ENCODE data around the gene FBN1.

The FBN1 gene

GRCh38 chr15:48644827-48645557, 517 bp downstream of the FBN1 start:
- Histone ChIP-seq H2AFZ (ENCODE audit: low read length) (peak overlapping the region; percentile 98), H2BK5ac (ENCODE audit: low read length) (peak overlapping the region; percentile 67), H3K79me1 (ENCODE audit: low read depth, low read length) (peaks cover 2% of the 10 kb centered on the region), H3K27ac (replicated peaks; ENCODE audit: low read length) (peak overlapping the region; percentile 84), H4K91ac (ENCODE audit: low read depth, low read length, poor library complexity) (no peak overlapping the region), H3K18ac (ENCODE audit: low read length) (peak overlapping the region; percentile 93), H2BK12ac (ENCODE audit: low read length) (no peak overlapping the region), H3K9me3 (replicated peaks in 1 of 2; ENCODE audit: control insufficient read depth in 2 of 2, insufficient read depth in 1 of 2, low read depth in 1 of 2, low read length in 2 of 2) (no peaks in the 10 kb centered on the region), H3K14ac (ENCODE audit: low read length) (peak overlapping the region; percentile 32), H4K8ac (ENCODE audit: low read depth, low read length) (no peak overlapping the region), H2AK5ac (ENCODE audit: low read depth, low read length) (peak overlapping the region; percentile 14), H3K27me3 (ENCODE audit: control insufficient read depth in 3 of 3, insufficient read depth in 3 of 3, low read depth in 1 of 3, low read length in 3 of 3) (no peaks in the 10 kb centered on the region), H3K36me3 (replicated peaks in 1 of 2; ENCODE audit: control insufficient read depth in 2 of 2, insufficient read depth in 2 of 2, low read length in 2 of 2) (peaks cover 0 to 2% of the 10 kb centered on the region in 2 donors), H2BK120ac (ENCODE audit: low read depth, low read length) (no peak overlapping the region), H3K4me1 (ENCODE audit: control insufficient read depth in 2 of 2, insufficient read depth in 1 of 2, low read depth in 1 of 2, low read length in 2 of 2) (peaks cover 10 to 11% of the 10 kb centered on the region in 2 donors), H3K4me3 (ENCODE audit: low read length in 2 of 2) (peak overlapping the region; percentile 62 to 93), H3K4ac (ENCODE audit: low read length) (no peak overlapping the region), H3K4me2 (ENCODE audit: insufficient read depth, low read length, poor library complexity, severe bottlenecking) (peak overlapping the region; percentile 87), H2BK15ac (ENCODE audit: low read length) (no peak overlapping the region), H3K23ac (ENCODE audit: low read depth, low read length, poor library complexity) (peak overlapping the region; percentile 63), H3K9ac (ENCODE audit: low read depth, low read length, poor library complexity) (peak overlapping the region; percentile 91)
- peak; percentile 65 for DNase-seq (ENCODE audit: low spot score)
- WGBS, 2 donors (ENCODE audit: extremely low coverage in 2 of 2, insufficient read length in 2 of 2, insufficient replicate concordance in 1 of 2): no CpG with 5 or more reads among the region's 79 CpGs

- Histone ChIP-seq H3K18ac (ENCODE audit: low read length) (peak overlapping the region; percentile 82), H2AK5ac (ENCODE audit: low read depth, low read length) (no peak overlapping the region), H3K4me2 (ENCODE audit: insufficient read depth, low read length, poor library complexity, severe bottlenecking) (peak overlapping the region; percentile 87), H3K14ac (ENCODE audit: low read length) (no peak overlapping the region), H3K23ac (ENCODE audit: low read depth, low read length, poor library complexity) (no peak overlapping the region), H2BK12ac (ENCODE audit: low read length) (peak overlapping the region; percentile 76), H4K8ac (ENCODE audit: low read depth, low read length) (peak overlapping the region; percentile 94), H3K4me1 (ENCODE audit: control insufficient read depth in 2 of 2, insufficient read depth in 1 of 2, low read depth in 1 of 2, low read length in 2 of 2) (peaks cover 10 to 11% of the 10 kb centered on the region in 2 donors), H3K36me3 (replicated peaks in 1 of 2; ENCODE audit: control insufficient read depth in 2 of 2, insufficient read depth in 2 of 2, low read length in 2 of 2) (peaks cover 0 to 2% of the 10 kb centered on the region in 2 donors), H2AFZ (ENCODE audit: low read length) (peak overlapping the region; percentile 98), H4K91ac (ENCODE audit: low read depth, low read length, poor library complexity) (no peak overlapping the region), H3K79me1 (ENCODE audit: low read depth, low read length) (peaks cover 2% of the 10 kb centered on the region), H3K27ac (replicated peaks; ENCODE audit: low read length) (peak overlapping the region; percentile 84), H3K9ac (ENCODE audit: low read depth, low read length, poor library complexity) (peak overlapping the region; percentile 85), H3K27me3 (ENCODE audit: control insufficient read depth in 3 of 3, insufficient read depth in 3 of 3, low read depth in 1 of 3, low read length in 3 of 3) (no peaks in the 10 kb centered on the region), H2BK5ac (ENCODE audit: low read length) (peak overlapping the region; percentile 67), H2BK120ac (ENCODE audit: low read depth, low read length) (no peak overlapping the region), H3K9me3 (replicated peaks in 1 of 2; ENCODE audit: control insufficient read depth in 2 of 2, insufficient read depth in 1 of 2, low read depth in 1 of 2, low read length in 2 of 2) (no peaks in the 10 kb centered on the region), H3K4ac (ENCODE audit: low read length) (no peak overlapping the region), H2BK15ac (ENCODE audit: low read length) (no peak overlapping the region), H3K4me3 (ENCODE audit: low read length in 2 of 2) (peak overlapping the region; percentile 62 to 93)
- DNase-seq (ENCODE audit: low spot score): no peak
- no CpG with 5 or more reads among the region's 26 CpGs for WGBS, 2 donors (ENCODE audit: extremely low coverage in 2 of 2, insufficient read length in 2 of 2, insufficient replicate concordance in 1 of 2)
These were observed 1.1 kb downstream of the FBN1 start for GRCh38 chr15:48644467-48644826.

DNA sequence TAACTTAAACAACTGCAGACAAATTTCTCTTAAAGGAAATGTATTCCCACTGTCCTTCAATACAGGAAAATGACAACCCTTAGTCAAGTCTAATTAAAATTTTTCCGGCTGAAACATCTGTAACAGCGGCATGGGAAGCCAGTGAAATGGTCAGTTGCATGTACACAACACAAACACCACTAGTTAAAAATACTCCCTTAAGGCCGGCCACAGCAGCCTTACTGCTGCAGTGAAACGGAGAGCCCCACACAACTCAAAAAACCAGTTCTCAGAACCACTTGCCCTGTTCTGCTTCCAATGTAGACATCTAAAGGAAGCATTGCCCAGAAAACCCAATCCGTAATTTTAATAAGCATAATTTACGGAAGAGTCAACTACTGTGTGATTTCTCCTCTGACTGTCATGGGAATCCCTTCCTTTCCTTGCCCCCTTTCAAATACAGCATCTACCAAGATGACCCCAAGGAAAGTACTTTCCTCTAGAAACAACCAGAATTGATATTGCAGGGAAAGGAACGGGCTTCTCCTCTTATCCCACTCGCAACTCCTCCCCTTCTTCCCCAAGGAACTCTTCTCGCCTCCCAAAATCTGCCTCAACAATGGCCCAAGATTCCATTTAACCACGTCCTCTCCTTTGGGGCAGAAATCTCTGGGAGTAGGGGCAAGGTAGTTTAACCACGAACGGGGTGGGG, 1.6 kb downstream of the FBN1 start:
- no peak overlapping the region for H4K91ac ChIP-seq (ENCODE audit: low read depth, low read length, poor library complexity)
- peaks cover 2% of the 10 kb centered on the region for H3K79me1 ChIP-seq (ENCODE audit: low read depth, low read length)
- no peak overlapping the region for H2BK15ac ChIP-seq (ENCODE audit: low read length)
- WGBS, 2 donors (ENCODE audit: extremely low coverage in 2 of 2, insufficient read length in 2 of 2, insufficient replicate concordance in 1 of 2): no CpG with 5 or more reads among the region's 12 CpGs
- no peak for DNase-seq (ENCODE audit: low spot score)
- no peaks in the 10 kb centered on the region for H3K9me3 ChIP-seq (replicated peaks in 1 of 2; ENCODE audit: control insufficient read depth in 2 of 2, insufficient read depth in 1 of 2, low read depth in 1 of 2, low read length in 2 of 2)
- no peak overlapping the region for H2BK120ac ChIP-seq (ENCODE audit: low read depth, low read length)
- no peak overlapping the region for H3K18ac ChIP-seq (ENCODE audit: low read length)
- no peak overlapping the region for H3K4ac ChIP-seq (ENCODE audit: low read length)
- no peak overlapping the region for H3K9ac ChIP-seq (ENCODE audit: low read depth, low read length, poor library complexity)
- H3K4me2 ChIP-seq (ENCODE audit: insufficient read depth, low read length, poor library complexity, severe bottlenecking): peak overlapping the region; percentile 87
- no peaks in the 10 kb centered on the region for H3K27me3 ChIP-seq (ENCODE audit: control insufficient read depth in 3 of 3, insufficient read depth in 3 of 3, low read depth in 1 of 3, low read length in 3 of 3)
- H2BK12ac ChIP-seq (ENCODE audit: low read length): no peak overlapping the region
- peaks cover 10 to 11% of the 10 kb centered on the region in 2 donors for H3K4me1 ChIP-seq (ENCODE audit: control insufficient read depth in 2 of 2, insufficient read depth in 1 of 2, low read depth in 1 of 2, low read length in 2 of 2)
- peaks cover 0 to 2% of the 10 kb centered on the region in 2 donors for H3K36me3 ChIP-seq (replicated peaks in 1 of 2; ENCODE audit: control insufficient read depth in 2 of 2, insufficient read depth in 2 of 2, low read length in 2 of 2)
- H2AFZ ChIP-seq (ENCODE audit: low read length): peak overlapping the region; percentile 98
- no peak overlapping the region for H3K23ac ChIP-seq (ENCODE audit: low read depth, low read length, poor library complexity)
- no peak overlapping the region for H3K27ac ChIP-seq (replicated peaks; ENCODE audit: low read length)
- no peak overlapping the region for H2AK5ac ChIP-seq (ENCODE audit: low read depth, low read length)
- H3K14ac ChIP-seq (ENCODE audit: low read length): no peak overlapping the region
- no peak overlapping the region for H4K8ac ChIP-seq (ENCODE audit: low read depth, low read length)
- peak overlapping the region; percentile 62 to 93 for H3K4me3 ChIP-seq (ENCODE audit: low read length in 2 of 2)
- no peak overlapping the region for H2BK5ac ChIP-seq (ENCODE audit: low read length)

GRCh38 chr15:48643206-48643605, 2.3 kb downstream of the FBN1 start:
- Histone ChIP-seq H2AFZ (ENCODE audit: low read length) (no peak overlapping the region), H4K8ac (ENCODE audit: low read depth, low read length) (no peak overlapping the region), H2BK15ac (ENCODE audit: low read length) (no peak overlapping the region), H2BK120ac (ENCODE audit: low read depth, low read length) (no peak overlapping the region), H2BK12ac (ENCODE audit: low read length) (no peak overlapping the region), H3K4ac (ENCODE audit: low read length) (no peak overlapping the region), H3K27me3 (ENCODE audit: control insufficient read depth in 3 of 3, insufficient read depth in 3 of 3, low read depth in 1 of 3, low read length in 3 of 3) (no peaks in the 10 kb centered on the region), H4K91ac (ENCODE audit: low read depth, low read length, poor library complexity) (no peak overlapping the region), H3K4me1 (ENCODE audit: control insufficient read depth in 2 of 2, insufficient read depth in 1 of 2, low read depth in 1 of 2, low read length in 2 of 2) (peaks cover 10 to 11% of the 10 kb centered on the region in 2 donors), H2BK5ac (ENCODE audit: low read length) (no peak overlapping the region), H3K4me3 (ENCODE audit: low read length in 2 of 2) (no peak overlapping the region), H3K14ac (ENCODE audit: low read length) (no peak overlapping the region), H2AK5ac (ENCODE audit: low read depth, low read length) (no peak overlapping the region), H3K36me3 (replicated peaks in 1 of 2; ENCODE audit: control insufficient read depth in 2 of 2, insufficient read depth in 2 of 2, low read length in 2 of 2) (peaks cover 0 to 2% of the 10 kb centered on the region in 2 donors), H3K4me2 (ENCODE audit: insufficient read depth, low read length, poor library complexity, severe bottlenecking) (no peak overlapping the region), H3K9ac (ENCODE audit: low read depth, low read length, poor library complexity) (no peak overlapping the region), H3K79me1 (ENCODE audit: low read depth, low read length) (peaks cover 2% of the 10 kb centered on the region), H3K23ac (ENCODE audit: low read depth, low read length, poor library complexity) (no peak overlapping the region), H3K9me3 (replicated peaks in 1 of 2; ENCODE audit: control insufficient read depth in 2 of 2, insufficient read depth in 1 of 2, low read depth in 1 of 2, low read length in 2 of 2) (no peaks in the 10 kb centered on the region), H3K27ac (replicated peaks; ENCODE audit: low read length) (no peak overlapping the region), H3K18ac (ENCODE audit: low read length) (no peak overlapping the region)
- no CpG with 5 or more reads among the region's 3 CpGs for WGBS, 2 donors (ENCODE audit: extremely low coverage in 2 of 2, insufficient read length in 2 of 2, insufficient replicate concordance in 1 of 2)
- DNase-seq (ENCODE audit: low spot score): no peak
